GM20431 (cell line): ENCODE data around the gene ORAI3.

Experiments used
- in situ Hi-C: fragments of 300-500 bp; cut with MseI, MboI; formaldehyde crosslinking; loops from one replicate; pipeline ENCODE4 v1.15.0; 2020; ENCODE audit warnings: low sequenced_read_pairs; ENCODE audit not compliant: unreplicated experiment

The ORAI3 gene

GRCh38 chr16:31001507-31002249 lies 52.8 kb downstream of the ORAI3 start:
- in situ Hi-C loops: no loop called here

- in situ Hi-C loops: no loop called here
Observed at GRCh38 chr16:31002250-31002700, 53.4 kb downstream of the ORAI3 start.

GRCh38 chr16:31002862-31003341 lies 54.0 kb downstream of the ORAI3 start:
- in situ Hi-C loops: no loop called here

GRCh38 chr16:31003744-31004143 lies 54.9 kb downstream of the ORAI3 start:
- in situ Hi-C loops: no loop called here
